Esophagus squamous epithelium (tissue), 5 donors: ENCODE data around the gene BABAM1. TPM values are rescaled to one million over a fixed set of nuclear protein-coding genes. Genes with fewer than 3 reads are reported as not detected.

Source experiments
- DNase-seq: peaks from one replicate; lab custom pipeline; 2025; lab: John Stamatoyannopoulos, UW
- H3K27ac ChIP-seq, 4 donors: fragments of 200-600 bp; sonication (generic); one replicate each; pipeline ENCODE4 v1.5.1; 2016 to 2019; ENCODE audit warnings: mild to moderate bottlenecking in 1 of 4
- H3K27me3 ChIP-seq, 4 donors: fragments of 200-600 bp; sonication (generic); 1 replicate in 3 of 4; 2 replicates in 1 of 4; pipeline versions ENCODE4 v1.5.1 to v1.6.0; 2017 to 2021; ENCODE audit warnings: antibody characterized with exemption in 1 of 4
- H3K36me3 ChIP-seq, 3 donors: fragments of 200-600 bp; sonication (generic); one replicate each; pipeline ENCODE4 v1.5.1; 2016 to 2019
- H3K4me1 ChIP-seq, 3 donors: fragments of 200-600 bp; sonication (generic); one replicate each; pipeline ENCODE4 v1.5.1; 2017 to 2019
- H3K4me3 ChIP-seq, 4 donors: fragments of 200-600 bp; sonication (generic); 1 replicate in 3 of 4; 2 replicates in 1 of 4; pipeline ENCODE4 v1.5.1; 2016 to 2019; ENCODE audit warnings: mild to moderate bottlenecking in 2 of 4, moderate library complexity in 1 of 4
- H3K9me3 ChIP-seq, 3 donors: fragments of 200-600 bp; sonication (generic); one replicate each; pipeline ENCODE4 v1.5.1; 2016 to 2019
- CTCF ChIP-seq, 6 experiments: fragments of 450-650 bp in 4 of 6; fragments of 200-600 bp in 2 of 6; sonication (generic) in 2 of 6; IDR thresholded peaks; one replicate each; pipeline ENCODE4 v1.5.1; 2016 to 2019; ENCODE audit warnings: antibody characterized with exemption in 6 of 6, mild to moderate bottlenecking in 4 of 6, moderate library complexity in 4 of 6
- POLR2A ChIP-seq, 4 donors: fragments of 450-650 bp; IDR thresholded peaks; one replicate each; pipeline ENCODE4 v1.6.1; 2017; ENCODE audit warnings: antibody characterized with exemption in 4 of 4, mild to moderate bottlenecking in 4 of 4, moderate library complexity in 3 of 4
- WGBS, 2 donors: methylation state at CpG; one replicate each; pipeline ENCODE4 v1.1.5; 2018; 5-methylcytosine and 5-hydroxymethylcytosine counted together
- intact Hi-C: fragments of 100-400 bp; cut with DNase I; formaldehyde crosslinking; loops from one replicate; pipeline ENCODE4 v1.15.0; 2022
- total RNA-seq, 4 donors: library from RNA; depleted of rRNA; stranded (reverse); fragments of >200 nt; gene quantifications; one replicate each; pipeline ENCODE4 v1.1.0, GENCODE V29; 2016
- donor health status: DM: yes; HTN: yes; CAD: no.

Gene BABAM1
- total RNA-seq, 4 donors from 2014 or later, result 29.1 to 55.8 (median 53.1) TPM

GRCh38 chr19:17226002-17226933, 41.0 kb upstream of the BABAM1 start, which contains the start of gene OCEL1:
TSS of gene OCEL1 (plus strand) at chr19:17226226. CDS start at chr19:17226248, 22 bp downstream.
- DNase-seq, result peak; percentile 93
- intact Hi-C loops, result no loop called here
- H3K4me1 ChIP-seq, result peaks cover 6 to 27% (median 8%) of the 10 kb centered on the region in 3 donors
- whole genome bisulfite sequencing, 2 donors, result 0 to 3% methylated on average over 9 to 21 of the region's 90 CpGs
- H3K4me3 ChIP-seq, result peak within 1 kb of the TSS; percentile 45 to 81 (median 70)
- TF ChIP-seq CTCF (IDR thresholded peaks at IDR 0.05) (peak in 1 of 6 experiments; percentile 11), POLR2A (IDR thresholded peaks at IDR 0.05) (peak in 1 of 4 donors; percentile 82)
- H3K36me3 ChIP-seq, result peaks cover 4 to 28% (median 9%) of the 10 kb centered on the region in 3 donors
- no peaks in the 10 kb centered on the region for H3K9me3 ChIP-seq
- H3K27me3 ChIP-seq, result no peaks in the 10 kb centered on the region
- H3K27ac ChIP-seq, result peak within 1 kb of the TSS; percentile 83 to 91 (median 90)

- DNase-seq, result no peak
- TF ChIP-seq POLR2A (IDR thresholded peaks at IDR 0.05) (no peak), CTCF (IDR thresholded peaks at IDR 0.05) (no peak)
- peaks cover 10 to 44% (median 18%) of the 10 kb centered on the region in 3 donors for H3K36me3 ChIP-seq
- H3K27ac ChIP-seq, result no peak overlapping the region
- 85 to 88% methylated on average over 11 to 13 of the region's 13 CpGs for WGBS, 2 donors
- peaks cover 6 to 27% (median 8%) of the 10 kb centered on the region in 3 donors for H3K4me1 ChIP-seq
- H3K27me3 ChIP-seq, result no peaks in the 10 kb centered on the region
- no peak overlapping the region for H3K4me3 ChIP-seq
- no peaks in the 10 kb centered on the region for H3K9me3 ChIP-seq
- intact Hi-C loops, result no loop called here
These were observed 39.4 kb upstream of the BABAM1 start for GRCh38 chr19:17227798-17228367.

GRCh38 chr19:17229890-17230289, 37.4 kb upstream of the BABAM1 start:
- no peak overlapping the region for H3K27ac ChIP-seq
- intact Hi-C loops, result no loop called here
- TF ChIP-seq CTCF (IDR thresholded peaks at IDR 0.05) (no peak), POLR2A (IDR thresholded peaks at IDR 0.05) (no peak)
- peaks cover 10 to 64% (median 18%) of the 10 kb centered on the region in 3 donors for H3K36me3 ChIP-seq
- 100% methylated on average over 1 of the region's 3 CpGs for WGBS, 2 donors
- H3K27me3 ChIP-seq, result no peaks in the 10 kb centered on the region
- H3K4me1 ChIP-seq, result peaks cover 14 to 36% (median 14%) of the 10 kb centered on the region in 3 donors
- H3K4me3 ChIP-seq, result no peak overlapping the region
- H3K9me3 ChIP-seq, result no peaks in the 10 kb centered on the region
- DNase-seq, result no peak

- no peaks in the 10 kb centered on the region for H3K9me3 ChIP-seq
- TF ChIP-seq CTCF (IDR thresholded peaks at IDR 0.05) (no peak), POLR2A (IDR thresholded peaks at IDR 0.05) (no peak)
- H3K27ac ChIP-seq, result no peak overlapping the region
- intact Hi-C loops, result no loop called here
- H3K27me3 ChIP-seq, result no peaks in the 10 kb centered on the region
- 89 to 92% methylated on average over 17 to 21 of the region's 25 CpGs for WGBS, 2 donors
- H3K4me1 ChIP-seq, result peaks cover 13 to 42% (median 21%) of the 10 kb centered on the region in 3 donors
- H3K36me3 ChIP-seq, result peaks cover 10 to 75% (median 18%) of the 10 kb centered on the region in 3 donors
- H3K4me3 ChIP-seq, result no peak overlapping the region
- DNase-seq, result no peak
These were observed 35.0 kb upstream of the BABAM1 start for GRCh38 chr19:17232258-17232657.
